Uterus (tissue), 4 donors: Measurements from ENCODE around the gene EVI5L. TPM values are rescaled to one million over a fixed set of nuclear protein-coding genes. Genes with fewer than 3 reads are reported as not detected.

Experiments
- DNase-seq, 2 donors: peaks; one replicate each; pipeline ENCODE4 v3.0.0-alpha.2; 2019 to 2020
- H3K27ac ChIP-seq, 2 donors: fragments of 200-600 bp; sonication (generic); 1 replicate in 1 of 2; 2 replicates in 1 of 2; pipeline ENCODE4 v1.5.1; 2016 to 2018
- H3K27me3 ChIP-seq, 2 donors: fragments of 200-600 bp; sonication (generic); one replicate each; pipeline ENCODE4 v1.5.1; 2018 to 2019; ENCODE audit warnings: control low read depth in 1 of 2
- H3K36me3 ChIP-seq, 2 donors: fragments of 200-600 bp; sonication (generic); one replicate each; pipeline ENCODE4 v1.5.1; 2019; ENCODE audit warnings: control low read depth in 1 of 2
- H3K4me1 ChIP-seq, 2 donors: fragments of 200-600 bp; sonication (generic); one replicate each; pipeline ENCODE4 v1.5.1; 2018 to 2019; ENCODE audit warnings: control low read depth in 1 of 2
- H3K4me3 ChIP-seq, 2 donors: fragments of 200-600 bp; sonication (generic); 1 replicate in 1 of 2; 2 replicates in 1 of 2; pipeline ENCODE4 v1.5.1; 2018 to 2019; ENCODE audit warnings: mild to moderate bottlenecking in 1 of 2
- H3K9me3 ChIP-seq, 2 donors: fragments of 200-600 bp; sonication (generic); one replicate each; pipeline ENCODE4 v1.5.1; 2019; ENCODE audit warnings: control low read depth in 1 of 2
- CTCF ChIP-seq, 4 experiments: fragments of 200-600 bp in 2 of 4; fragments of 450-650 bp in 2 of 4; sonication (generic) in 2 of 4; IDR thresholded peaks; one replicate each; pipeline ENCODE4 v1.5.1; 2016 to 2019; ENCODE audit warnings: antibody characterized with exemption in 4 of 4, mild to moderate bottlenecking in 2 of 4, moderate library complexity in 1 of 4
- POLR2A ChIP-seq, 2 donors: fragments of 450-650 bp; IDR thresholded peaks; one replicate each; pipeline ENCODE4 v1.6.1; 2016; ENCODE audit warnings: antibody characterized with exemption in 2 of 2, mild to moderate bottlenecking in 1 of 2, moderate library complexity in 1 of 2
- intact Hi-C: fragments of 100-400 bp; cut with DNase I; formaldehyde crosslinking; loops from one replicate; pipeline ENCODE4 v1.15.1; 2023; ENCODE audit warnings: low total_unique reads
- total RNA-seq, 4 donors: library from RNA; depleted of rRNA in 3 of 4; stranded (reverse); fragments of >200 nt in 3 of 4; gene quantifications; one replicate each; pipeline versions ENCODE4 v1.1.0 to v1.2.4, GENCODE V29; 2014 to 2023
- donor health status: DM: yes; HTN: yes; CAD: no.

The EVI5L gene
- total RNA-seq, 4 donors from 2014 or later, result 9.1 to 14.9 (median 12.4) TPM

DNA sequence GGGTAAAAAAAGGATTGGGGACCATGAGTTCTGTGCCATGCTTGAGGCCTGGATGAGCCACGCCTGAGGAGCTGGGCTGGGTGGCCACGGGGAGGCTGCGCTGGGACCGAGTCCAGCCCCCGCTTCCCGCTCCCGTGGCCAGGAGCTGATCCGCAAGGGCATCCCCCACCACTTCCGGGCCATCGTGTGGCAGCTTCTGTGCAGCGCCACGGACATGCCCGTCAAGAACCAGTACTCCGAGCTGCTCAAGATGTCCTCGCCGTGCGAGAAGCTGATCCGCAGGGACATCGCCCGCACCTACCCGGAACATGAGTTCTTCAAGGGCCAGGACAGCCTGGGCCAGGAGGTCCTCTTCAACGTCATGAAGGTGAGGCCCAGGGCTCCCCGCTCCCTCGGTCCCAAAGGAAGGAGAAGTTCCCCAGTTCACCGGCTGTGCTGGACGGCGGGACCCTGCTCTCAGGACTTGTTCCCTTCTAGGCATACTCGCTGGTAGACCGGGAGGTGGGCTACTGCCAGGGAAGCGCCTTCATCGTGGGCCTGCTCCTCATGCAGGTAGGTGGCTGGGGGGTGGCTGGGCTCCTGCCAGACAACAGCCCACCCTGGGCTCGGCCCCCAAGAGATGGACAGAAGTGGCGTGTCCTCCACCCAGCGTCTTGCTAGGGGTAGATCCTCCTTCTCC is 18.9 kb downstream of the EVI5L start:
- no peak for DNase-seq
- no peaks in the 10 kb centered on the region for H3K36me3 ChIP-seq
- TF ChIP-seq POLR2A (IDR thresholded peaks at IDR 0.05), result no peak
- TF ChIP-seq CTCF (IDR thresholded peaks at IDR 0.05), result no peak
- no peaks in the 10 kb centered on the region for H3K4me1 ChIP-seq
- no peaks in the 10 kb centered on the region for H3K27me3 ChIP-seq
- no peak overlapping the region for H3K27ac ChIP-seq
- no peaks in the 10 kb centered on the region for H3K9me3 ChIP-seq
- intact Hi-C loops, result no loop called here
- no peak overlapping the region for H3K4me3 ChIP-seq

GRCh38 chr19:7849631-7849999 is 19.6 kb downstream of the EVI5L start:
- Histone ChIP-seq H3K4me3 (no peak overlapping the region), H3K27ac (no peak overlapping the region), H3K27me3 (no peaks in the 10 kb centered on the region), H3K36me3 (no peaks in the 10 kb centered on the region), H3K9me3 (no peaks in the 10 kb centered on the region), H3K4me1 (no peaks in the 10 kb centered on the region)
- DNase-seq, result no peak
- TF ChIP-seq POLR2A (IDR thresholded peaks at IDR 0.05), result no peak
- no peak for TF ChIP-seq CTCF (IDR thresholded peaks at IDR 0.05)
- intact Hi-C loops, result no loop called here

DNA sequence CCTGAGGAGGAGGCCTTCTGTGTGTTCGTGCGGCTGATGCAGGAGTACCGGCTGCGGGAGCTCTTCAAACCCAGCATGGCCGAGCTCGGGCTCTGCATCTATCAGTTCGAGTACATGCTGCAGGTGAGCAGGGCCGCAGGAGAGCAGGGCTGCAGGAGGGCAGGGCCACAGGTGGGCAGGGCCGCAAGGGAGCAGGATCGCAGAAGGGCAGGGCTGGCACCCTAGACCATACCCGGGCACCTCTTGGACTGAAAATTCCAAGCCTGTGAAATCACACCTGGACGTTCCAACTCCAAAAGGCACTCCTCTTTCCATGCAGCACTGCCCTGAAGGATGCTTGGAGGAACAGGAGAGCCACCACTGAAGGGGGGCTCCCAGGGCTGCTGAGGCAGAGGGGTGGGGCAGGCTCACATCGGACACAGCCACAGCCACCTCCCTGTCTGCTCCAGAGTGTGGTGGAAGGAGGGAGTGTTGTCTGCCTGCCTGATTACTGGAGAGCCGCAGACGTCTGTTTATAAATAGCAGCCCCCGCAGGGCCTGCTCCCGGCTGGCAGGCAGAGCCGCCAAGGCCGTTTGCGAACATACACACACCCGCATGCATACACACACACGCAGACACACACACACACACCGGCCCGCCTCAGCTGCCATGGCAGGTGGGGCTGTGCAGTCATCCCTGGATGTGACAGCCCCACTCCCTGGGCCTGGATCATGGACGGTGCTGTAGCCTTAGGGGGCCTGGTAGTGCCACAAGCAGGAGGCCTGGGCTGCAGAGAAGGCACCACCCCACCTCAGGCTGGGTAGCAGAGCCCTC is 20.2 kb downstream of the EVI5L start:
- DNase-seq, result no peak
- Histone ChIP-seq H3K4me3 (no peak overlapping the region), H3K27me3 (no peaks in the 10 kb centered on the region), H3K9me3 (no peaks in the 10 kb centered on the region), H3K4me1 (no peaks in the 10 kb centered on the region), H3K36me3 (no peaks in the 10 kb centered on the region), H3K27ac (no peak overlapping the region)
- TF ChIP-seq CTCF (IDR thresholded peaks at IDR 0.05), result no peak
- TF ChIP-seq POLR2A (IDR thresholded peaks at IDR 0.05), result no peak
- intact Hi-C loops, result no loop called here

DNA sequence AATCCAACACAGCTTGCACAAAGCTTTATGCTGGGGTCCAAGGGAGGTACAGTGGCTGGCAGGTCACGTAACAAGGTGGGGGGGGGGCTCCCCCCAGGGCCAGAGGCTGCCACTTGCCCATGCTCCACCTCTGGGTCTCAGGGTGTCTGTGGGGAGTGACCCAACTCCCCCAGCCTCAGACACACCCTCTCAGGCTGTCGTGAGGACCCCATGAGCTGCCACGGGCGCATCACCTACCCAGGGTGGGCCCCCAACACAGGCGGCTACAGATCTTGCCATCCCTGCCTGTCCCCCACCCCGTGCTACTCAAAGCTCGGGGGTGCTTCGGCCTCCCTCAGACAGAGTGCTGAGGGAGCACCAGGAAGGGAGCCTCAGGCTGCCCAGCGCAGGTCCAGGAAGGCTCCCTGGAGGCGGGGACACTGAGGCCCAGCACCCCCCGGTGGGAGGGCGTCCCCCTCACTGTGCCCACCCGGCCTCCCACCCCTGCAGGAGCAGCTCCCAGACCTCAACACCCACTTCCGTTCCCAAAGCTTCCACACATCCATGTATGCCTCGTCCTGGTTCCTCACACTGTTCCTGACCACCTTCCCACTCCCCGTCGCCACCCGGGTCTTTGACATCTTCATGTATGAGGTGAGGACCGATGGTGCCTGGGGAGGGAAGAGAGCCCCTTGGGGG is 21.1 kb downstream of the EVI5L start:
- no peak for TF ChIP-seq POLR2A (IDR thresholded peaks at IDR 0.05)
- no peak for TF ChIP-seq CTCF (IDR thresholded peaks at IDR 0.05)
- intact Hi-C loops, result no loop called here
- Histone ChIP-seq H3K27me3 (no peaks in the 10 kb centered on the region), H3K4me3 (no peak overlapping the region), H3K9me3 (no peaks in the 10 kb centered on the region), H3K27ac (no peak overlapping the region), H3K4me1 (no peaks in the 10 kb centered on the region), H3K36me3 (no peaks in the 10 kb centered on the region)
- no peak for DNase-seq
